Thyroid gland (tissue), 4 donors: Measurements from ENCODE around the gene NDC80.

Experiments
- CTCF ChIP-seq, 6 experiments: fragments of 200-600 bp in 3 of 6; fragments of 450-650 bp in 3 of 6; sonication (generic) in 3 of 6; IDR thresholded peaks; one replicate each; pipeline ENCODE4 v1.5.1; 2016 to 2019; ENCODE audit warnings: antibody characterized with exemption in 6 of 6, mild to moderate bottlenecking in 2 of 6, inconsistent platforms in 1 of 6, moderate library complexity in 1 of 6
- POLR2A ChIP-seq, 2 donors: fragments of 450-650 bp; IDR thresholded peaks; one replicate each; pipeline ENCODE4 v1.6.1; 2017; ENCODE audit warnings: antibody characterized with exemption in 2 of 2, mild to moderate bottlenecking in 2 of 2, moderate library complexity in 1 of 2

- no peak for TF ChIP-seq POLR2A (IDR thresholded peaks at IDR 0.05)
- TF ChIP-seq CTCF (IDR thresholded peaks at IDR 0.05), result no peak
Measured at GRCh38 chr18:2536063-2536462, 35.3 kb upstream of the NDC80 start.
